BLaER1 (cell line): Measurements from ENCODE around the gene PRM2.
A peak's percentile ranks its signal among the peaks of the same experiment; 100 is the strongest.

Source experiments
- H3K27ac ChIP-seq: shearing (Covaris generic); formaldehyde crosslinking; 2 replicates; pipeline ENCODE4 v1.8.1; 2022
- H3K27me3 ChIP-seq: shearing (Covaris generic); formaldehyde crosslinking; 2 replicates; pipeline ENCODE4 v1.8.1; 2022
- H3K36me3 ChIP-seq: shearing (Covaris generic); formaldehyde crosslinking; 2 replicates; pipeline ENCODE4 v1.8.1; 2022
- H3K4me1 ChIP-seq: shearing (Covaris generic); formaldehyde crosslinking; 2 replicates; pipeline ENCODE4 v1.8.1; 2022
- H3K4me2 ChIP-seq: shearing (Covaris generic); formaldehyde crosslinking; 2 replicates; pipeline ENCODE4 v1.8.1; 2022
- H3K4me3 ChIP-seq: shearing (Covaris generic); formaldehyde crosslinking; 2 replicates; pipeline ENCODE4 v1.8.1; 2022
- H3K9ac ChIP-seq: shearing (Covaris generic); formaldehyde crosslinking; 2 replicates; pipeline ENCODE4 v1.8.1; 2022
- H3K9me3 ChIP-seq: shearing (Covaris generic); formaldehyde crosslinking; 2 replicates; pipeline ENCODE4 v1.8.1; 2022
- H4K20me1 ChIP-seq: shearing (Covaris generic); formaldehyde crosslinking; 2 replicates; pipeline ENCODE4 v1.8.1; 2022
- Cebpa-rat ChIP-seq: shearing (Covaris generic); IDR thresholded peaks from 2 replicates; pipeline ENCODE4 v1.8.1; 2022

PRM2 gene, protein sequence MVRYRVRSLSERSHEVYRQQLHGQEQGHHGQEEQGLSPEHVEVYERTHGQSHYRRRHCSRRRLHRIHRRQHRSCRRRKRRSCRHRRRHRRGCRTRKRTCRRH

DNA sequence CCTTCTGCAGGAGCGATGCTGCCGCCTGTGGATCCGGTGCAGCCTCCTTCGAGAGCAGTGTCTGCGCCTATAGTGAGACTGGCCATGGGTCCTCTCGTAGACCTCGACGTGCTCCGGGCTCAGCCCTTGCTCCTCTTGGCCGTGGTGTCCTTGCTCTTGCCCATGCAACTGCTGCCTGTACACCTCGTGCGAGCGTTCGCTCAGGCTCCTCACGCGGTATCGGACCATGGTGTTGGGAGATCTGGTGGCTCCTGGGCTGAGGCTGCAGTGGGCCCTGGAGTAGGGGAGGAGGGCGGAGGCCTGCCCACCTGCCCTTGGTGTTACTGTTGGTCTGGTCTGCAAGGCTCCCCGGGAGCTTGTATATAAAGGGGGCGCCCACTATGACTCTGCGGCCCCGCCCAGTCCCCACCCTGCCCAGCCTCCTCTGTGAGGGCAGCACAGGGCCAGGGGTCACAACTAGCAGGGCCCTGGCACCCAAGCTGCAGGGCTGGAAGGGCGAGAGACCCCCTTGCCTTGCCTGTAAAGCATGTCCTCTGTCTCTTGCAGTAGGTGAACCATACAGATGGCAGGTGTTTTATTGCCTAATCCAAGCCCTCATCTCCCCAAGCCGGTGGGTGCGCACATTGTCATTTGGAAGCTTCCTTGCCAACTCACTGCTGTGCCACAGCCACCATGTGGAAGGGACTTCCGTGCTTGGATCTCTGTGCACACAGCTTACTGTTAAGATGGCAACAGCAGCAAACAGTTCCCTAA is at the start of gene PRM2:
Gene PRM2 (minus strand): TSS at position 338 of the 753 bp plus-strand sequence. CDS start 110 bp downstream, at position 228.
- peaks cover 8% of the 10 kb centered on the region; the same call in 1 of the 2 replicates for H3K4me1 ChIP-seq
- H3K36me3 ChIP-seq: no peaks in the 10 kb centered on the region
- no peak within 1 kb of the TSS for H3K27ac ChIP-seq
- H3K4me3 ChIP-seq: no peak within 1 kb of the TSS
- H3K27me3 ChIP-seq: no peaks in the 10 kb centered on the region
- H3K9me3 ChIP-seq: no peaks in the 10 kb centered on the region
- TF ChIP-seq Cebpa-rat: no peak
- no peak within 1 kb of the TSS for H3K4me2 ChIP-seq
- no peaks in the 10 kb centered on the region for H4K20me1 ChIP-seq
- no peak within 1 kb of the TSS for H3K9ac ChIP-seq

DNA sequence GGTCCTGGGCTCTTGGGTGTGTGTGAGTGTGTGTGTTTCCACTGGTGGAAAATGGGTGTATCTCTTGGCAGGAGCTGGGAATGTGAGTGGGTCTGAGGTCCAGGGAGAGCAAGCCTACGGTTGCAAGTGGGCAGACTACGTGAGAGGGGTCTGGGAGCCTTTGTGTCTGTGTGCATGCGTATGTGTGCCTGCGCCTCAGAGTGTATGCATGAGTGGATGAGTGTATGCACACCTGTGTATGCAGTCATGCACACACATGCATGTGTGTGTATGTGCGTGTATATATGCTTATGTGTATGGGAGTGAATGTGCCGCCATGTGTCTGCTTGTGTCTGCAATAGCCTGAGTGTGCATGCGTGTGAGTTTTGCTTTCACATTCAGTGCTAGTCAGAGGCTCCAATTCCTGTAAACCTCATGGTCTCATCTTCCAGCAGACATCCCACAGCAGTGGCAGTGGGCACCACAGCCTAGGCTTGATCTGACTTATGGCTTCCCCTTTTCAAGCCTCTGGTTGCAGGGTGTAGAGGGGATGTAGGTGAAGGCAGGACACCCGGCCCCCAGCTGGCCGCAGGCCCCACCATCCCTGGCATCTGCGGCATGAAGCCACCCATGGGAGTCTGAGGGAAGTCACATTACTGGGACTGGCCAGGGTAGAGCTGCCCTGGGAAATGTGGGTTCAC is 49.3 kb upstream of the PRM2 start:
- TF ChIP-seq Cebpa-rat: no peak
- Histone ChIP-seq H3K36me3 (no peaks in the 10 kb centered on the region), H3K9ac (peak overlapping the region; percentile 34; the same call in 1 of the 2 replicates), H3K9me3 (no peaks in the 10 kb centered on the region), H4K20me1 (no peaks in the 10 kb centered on the region), H3K4me2 (peak overlapping the region; percentile 84), H3K4me1 (peaks cover 82% of the 10 kb centered on the region), H3K4me3 (no peak overlapping the region), H3K27me3 (no peaks in the 10 kb centered on the region), H3K27ac (peak overlapping the region; percentile 85)

DNA sequence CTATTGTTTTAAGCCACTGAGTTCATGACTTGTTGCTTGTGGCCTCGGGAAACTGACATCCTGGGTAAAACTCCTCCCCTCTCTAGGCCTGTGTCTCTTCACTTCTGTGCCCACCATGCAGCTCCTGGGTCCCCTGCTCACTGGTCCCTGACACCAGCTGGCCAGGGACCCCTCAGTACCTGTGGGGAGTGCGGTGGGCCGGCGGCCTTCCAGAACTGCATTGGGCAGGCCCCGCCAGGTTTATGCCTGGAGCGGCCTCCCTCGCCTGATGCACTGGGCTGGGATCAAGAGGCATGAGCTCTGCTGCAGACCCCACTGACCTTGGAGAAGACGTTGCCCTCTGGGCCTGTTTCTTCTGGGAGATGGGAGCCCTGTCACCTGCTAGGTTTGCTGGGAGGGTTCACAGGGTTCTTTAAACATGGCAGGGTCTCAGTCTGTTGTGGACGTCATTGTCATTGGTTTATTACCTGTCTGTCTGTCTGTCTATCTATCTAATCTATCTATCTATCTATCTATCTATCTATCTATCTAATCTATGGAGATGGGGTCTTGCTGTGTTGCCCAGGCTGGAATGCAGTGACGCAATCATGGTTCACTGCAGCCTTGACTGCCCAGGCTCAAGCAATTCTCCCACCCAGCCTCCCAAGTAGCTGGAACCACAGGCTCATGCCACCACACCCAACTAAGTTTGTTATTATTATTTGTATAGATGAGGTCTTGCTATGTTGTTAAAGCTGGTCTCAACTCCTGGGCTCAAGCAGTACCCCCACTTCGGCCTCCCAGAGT is 47.5 kb upstream of the PRM2 start:
- no peak overlapping the region for H3K4me3 ChIP-seq
- H3K9me3 ChIP-seq: no peaks in the 10 kb centered on the region
- H3K4me2 ChIP-seq: peak overlapping the region; percentile 34
- H4K20me1 ChIP-seq: no peaks in the 10 kb centered on the region
- peak overlapping the region; percentile 85 for H3K27ac ChIP-seq
- H3K27me3 ChIP-seq: no peaks in the 10 kb centered on the region
- no peaks in the 10 kb centered on the region for H3K36me3 ChIP-seq
- peaks cover 70% of the 10 kb centered on the region for H3K4me1 ChIP-seq
- 0 out of 2 replicates have a peak, but pooled peaks have one; percentile 30 for TF ChIP-seq Cebpa-rat
- H3K9ac ChIP-seq: peak overlapping the region; percentile 3; the same call in 1 of the 2 replicates

DNA sequence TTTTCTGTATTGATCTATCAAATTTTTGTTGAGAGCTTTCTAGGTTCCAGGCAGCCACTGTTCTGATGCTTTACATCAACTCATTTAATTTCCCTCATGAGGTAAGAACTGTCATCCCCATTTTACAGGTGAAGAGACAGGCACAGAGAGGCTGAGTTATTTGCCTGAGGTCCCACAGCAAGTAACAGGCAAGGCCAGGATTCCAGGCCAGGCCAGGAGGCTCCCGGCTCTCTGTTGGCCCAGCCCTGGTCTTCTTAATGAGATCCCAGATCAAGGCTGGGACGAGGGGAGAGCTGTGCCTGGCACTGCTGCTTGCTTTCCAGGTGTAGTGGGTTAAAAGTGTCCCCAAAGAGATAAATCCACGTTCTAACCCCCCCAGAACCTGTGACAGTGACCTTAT is 46.5 kb upstream of the PRM2 start:
- Histone ChIP-seq H3K27ac (peak overlapping the region; percentile 36), H3K36me3 (no peaks in the 10 kb centered on the region), H3K4me2 (peak overlapping the region; percentile 34), H4K20me1 (no peaks in the 10 kb centered on the region), H3K9me3 (no peaks in the 10 kb centered on the region), H3K4me3 (no peak overlapping the region), H3K27me3 (no peaks in the 10 kb centered on the region), H3K4me1 (peaks cover 61% of the 10 kb centered on the region), H3K9ac (peak overlapping the region; percentile 3; the same call in 1 of the 2 replicates)
- no peak for TF ChIP-seq Cebpa-rat

DNA sequence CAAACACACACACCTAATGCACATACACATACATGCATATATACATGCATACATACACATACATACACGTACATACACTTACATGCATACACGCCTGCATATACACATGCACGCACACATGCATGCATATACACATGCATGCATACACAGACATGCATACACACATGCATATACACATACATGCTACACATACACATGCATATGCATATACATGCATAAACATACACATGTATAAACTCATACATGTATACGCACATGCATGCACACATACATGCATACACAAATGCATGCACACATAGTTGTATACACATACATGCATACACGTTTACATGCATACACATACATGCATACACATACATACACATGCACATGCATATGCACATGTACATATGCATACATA is 45.4 kb upstream of the PRM2 start:
- no peaks in the 10 kb centered on the region for H3K9me3 ChIP-seq
- no peaks in the 10 kb centered on the region for H3K27me3 ChIP-seq
- H4K20me1 ChIP-seq: no peaks in the 10 kb centered on the region
- no peak overlapping the region for H3K4me2 ChIP-seq
- no peaks in the 10 kb centered on the region for H3K36me3 ChIP-seq
- H3K4me1 ChIP-seq: peaks cover 52% of the 10 kb centered on the region
- H3K27ac ChIP-seq: no peak overlapping the region
- no peak overlapping the region for H3K4me3 ChIP-seq
- no peak overlapping the region for H3K9ac ChIP-seq
- no peak for TF ChIP-seq Cebpa-rat

DNA sequence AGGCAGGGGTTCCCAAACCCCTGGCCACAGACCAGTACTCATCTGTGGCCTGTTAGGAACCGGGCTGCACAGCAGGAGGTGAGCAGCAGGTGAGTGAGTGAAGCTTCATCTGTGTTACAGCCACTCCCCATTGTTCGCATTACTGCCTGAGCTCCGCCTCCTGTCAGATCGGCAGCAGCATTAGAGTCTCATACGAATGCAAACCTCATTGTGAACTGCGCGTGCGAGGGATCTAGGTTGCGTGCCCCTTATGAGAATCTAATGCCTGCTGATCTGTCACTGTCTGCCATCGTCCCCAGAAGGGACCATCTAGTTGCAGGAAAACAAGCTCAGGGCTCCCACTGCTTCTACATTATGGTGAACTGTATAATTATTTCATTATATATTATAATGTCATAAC is 43.9 kb upstream of the PRM2 start:
- Histone ChIP-seq H3K4me3 (no peak overlapping the region), H3K27me3 (no peaks in the 10 kb centered on the region), H3K9me3 (no peaks in the 10 kb centered on the region), H3K36me3 (no peaks in the 10 kb centered on the region), H4K20me1 (no peaks in the 10 kb centered on the region), H3K9ac (no peak overlapping the region), H3K27ac (no peak overlapping the region), H3K4me1 (peaks cover 52% of the 10 kb centered on the region), H3K4me2 (no peak overlapping the region)
- no peak for TF ChIP-seq Cebpa-rat

DNA sequence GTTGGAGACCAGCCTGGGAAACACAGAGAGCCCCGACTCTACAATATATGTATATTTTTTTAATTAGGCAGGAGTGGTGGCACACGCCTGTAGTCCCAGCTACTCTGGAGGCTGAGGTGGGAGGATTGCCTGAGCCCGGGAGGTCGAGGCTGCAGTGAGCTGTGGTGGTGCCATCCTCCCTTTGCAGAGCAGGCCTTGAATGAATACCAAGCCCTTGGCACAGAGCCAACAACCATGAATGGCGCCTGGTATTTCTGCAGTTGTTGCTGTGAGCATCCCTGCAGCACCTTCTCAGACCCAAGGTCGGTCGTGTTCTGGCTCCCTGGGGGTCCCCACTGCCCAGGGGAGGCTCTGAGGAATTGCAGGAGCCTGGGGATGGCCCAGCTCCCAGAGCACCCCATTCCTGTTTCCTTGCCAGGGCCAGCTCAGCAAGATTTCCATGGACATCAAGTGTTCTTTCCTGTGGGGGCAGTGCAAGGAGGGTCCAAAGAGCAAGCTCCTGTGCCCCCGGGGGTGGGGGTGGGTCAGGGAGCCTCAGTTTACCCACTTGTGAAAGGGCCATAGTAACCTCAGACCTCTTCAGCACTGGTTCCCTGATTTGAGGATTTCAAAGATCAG is 43.4 kb upstream of the PRM2 start:
- Histone ChIP-seq H3K27me3 (no peaks in the 10 kb centered on the region), H3K4me1 (peaks cover 52% of the 10 kb centered on the region), H3K27ac (no peak overlapping the region), H3K4me3 (no peak overlapping the region), H3K9me3 (no peaks in the 10 kb centered on the region), H3K9ac (no peak overlapping the region), H4K20me1 (no peaks in the 10 kb centered on the region), H3K4me2 (no peak overlapping the region), H3K36me3 (no peaks in the 10 kb centered on the region)
- no peak for TF ChIP-seq Cebpa-rat

DNA sequence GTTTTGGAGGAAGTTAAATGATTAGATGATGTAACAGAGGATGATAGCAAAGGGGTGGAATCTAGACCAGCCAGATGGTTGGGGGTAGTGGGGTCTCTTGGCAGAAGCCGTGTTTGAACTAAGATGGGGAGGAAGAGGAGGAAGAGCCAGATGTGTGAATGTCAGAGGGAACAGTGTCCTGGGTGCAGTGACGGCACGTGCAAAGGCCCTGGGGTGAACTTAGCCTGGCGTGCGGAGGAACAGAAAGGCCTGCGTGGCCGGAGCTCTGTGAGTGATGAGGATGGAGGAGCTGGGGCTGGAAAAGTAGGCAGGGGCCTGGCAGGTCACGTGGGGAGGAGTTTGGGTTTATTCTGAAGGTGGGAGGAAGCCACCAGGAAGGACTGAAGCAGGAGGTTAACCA is 42.5 kb upstream of the PRM2 start:
- Histone ChIP-seq H3K9ac (no peak overlapping the region), H3K4me1 (peaks cover 52% of the 10 kb centered on the region), H3K27ac (no peak overlapping the region), H3K4me3 (no peak overlapping the region), H3K27me3 (no peaks in the 10 kb centered on the region), H4K20me1 (no peaks in the 10 kb centered on the region), H3K4me2 (no peak overlapping the region), H3K36me3 (no peaks in the 10 kb centered on the region), H3K9me3 (no peaks in the 10 kb centered on the region)
- TF ChIP-seq Cebpa-rat: no peak

DNA sequence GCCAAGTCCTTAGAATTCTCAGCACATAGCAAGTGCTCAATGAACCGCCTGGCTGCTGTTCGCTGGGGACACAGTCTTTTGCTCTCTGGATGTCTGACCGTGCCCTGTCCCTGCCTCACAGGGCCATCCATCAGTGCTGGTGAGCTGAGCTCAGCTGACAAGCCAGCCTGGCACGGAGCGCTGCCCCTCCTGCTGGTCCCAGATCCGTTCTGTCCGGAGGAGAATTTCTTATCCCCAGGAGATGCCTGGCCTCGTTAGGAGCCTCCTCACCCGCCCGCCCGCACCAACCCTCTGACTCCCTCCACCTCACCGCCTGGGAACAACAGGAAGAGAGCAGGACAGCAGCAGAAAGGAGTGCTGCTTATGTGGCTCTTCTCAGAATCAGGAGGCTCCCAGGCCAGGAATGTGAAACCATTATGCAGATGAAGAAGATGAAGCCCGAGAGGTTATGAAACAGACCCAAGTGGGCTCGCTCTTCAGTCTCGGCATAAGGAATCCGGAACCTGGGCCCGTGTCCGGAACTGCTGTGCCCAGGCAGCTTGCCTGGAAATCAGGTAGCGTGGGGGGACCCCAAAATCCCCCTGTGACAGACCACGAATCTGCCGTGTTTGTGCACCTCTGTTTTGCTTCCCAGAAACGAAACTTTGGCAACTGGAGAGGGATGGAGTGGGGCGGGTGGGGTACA is 40.2 kb upstream of the PRM2 start:
- Histone ChIP-seq H3K9me3 (no peaks in the 10 kb centered on the region), H3K27me3 (no peaks in the 10 kb centered on the region), H3K27ac (no peak overlapping the region), H3K4me2 (peak overlapping the region; percentile 82), H3K4me3 (no peak overlapping the region), H3K9ac (0 out of 2 replicates have a peak overlapping the region, but pooled peaks have one; percentile 2), H3K36me3 (no peaks in the 10 kb centered on the region), H3K4me1 (peaks cover 60% of the 10 kb centered on the region), H4K20me1 (no peaks in the 10 kb centered on the region)
- no peak for TF ChIP-seq Cebpa-rat
